Measurements from ENCODE around the gene IHH. TPM values are rescaled to one million over a fixed set of nuclear protein-coding genes. Genes with fewer than 3 reads are reported as not detected.

Gene IHH
- total RNA-seq, 1 donor from 2014 or later, result 0.18 TPM

DNA sequence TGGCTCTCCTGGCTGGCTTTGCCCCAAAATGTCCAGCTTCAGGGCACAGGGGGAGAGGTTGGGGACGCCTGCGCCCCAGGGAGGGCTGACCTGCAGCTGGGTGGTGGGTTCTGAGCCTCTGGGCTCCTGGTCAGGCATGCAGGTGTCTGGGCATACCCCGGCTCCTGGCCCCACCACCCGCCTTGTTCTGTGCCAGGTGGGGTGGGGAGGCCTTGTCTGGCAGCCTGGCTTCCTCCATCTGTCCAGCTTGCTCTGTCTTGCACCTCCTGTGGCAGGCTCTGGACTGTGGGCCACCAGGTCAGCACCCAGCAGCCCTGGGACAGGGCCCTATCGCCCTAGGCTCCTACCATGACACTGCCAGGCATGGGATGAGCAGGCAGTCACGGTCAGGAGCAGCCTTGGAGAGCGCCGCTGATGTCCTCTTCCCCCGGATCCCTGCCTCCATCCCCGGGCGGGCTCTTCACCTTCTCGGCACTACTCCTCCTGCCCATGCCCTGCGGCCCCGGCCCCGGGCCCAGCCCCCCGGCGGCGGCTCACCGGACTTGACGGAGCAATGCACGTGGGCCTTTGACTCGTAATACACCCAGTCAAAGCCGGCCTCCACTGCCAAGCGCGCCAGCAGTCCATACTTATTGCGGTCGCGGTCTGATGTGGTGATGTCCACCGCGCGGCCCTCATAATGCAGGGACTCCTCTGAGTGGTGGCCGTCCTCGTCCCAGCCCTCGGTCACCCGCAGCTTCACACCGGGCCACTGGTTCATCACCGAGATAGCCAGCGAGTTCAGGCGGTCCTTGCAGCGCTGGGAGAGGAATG, 3.6 kb downstream of the IHH start:
- peaks cover 92% of the 10 kb centered on the region for H3K27me3 Mint-ChIP-seq (ENCODE audit: low read depth)
- H3K4me1 Mint-ChIP-seq, result peaks cover 8% of the 10 kb centered on the region
- no peak overlapping the region for H3K27ac Mint-ChIP-seq
- H3K9me3 Mint-ChIP-seq, result no peaks in the 10 kb centered on the region
- no peak for DNase-seq (ENCODE audit: low spot score in 2 of 2, unreplicated experiment in 2 of 2)
- no peaks in the 10 kb centered on the region for H3K36me3 Mint-ChIP-seq
- TF ChIP-seq, protein P1, sequence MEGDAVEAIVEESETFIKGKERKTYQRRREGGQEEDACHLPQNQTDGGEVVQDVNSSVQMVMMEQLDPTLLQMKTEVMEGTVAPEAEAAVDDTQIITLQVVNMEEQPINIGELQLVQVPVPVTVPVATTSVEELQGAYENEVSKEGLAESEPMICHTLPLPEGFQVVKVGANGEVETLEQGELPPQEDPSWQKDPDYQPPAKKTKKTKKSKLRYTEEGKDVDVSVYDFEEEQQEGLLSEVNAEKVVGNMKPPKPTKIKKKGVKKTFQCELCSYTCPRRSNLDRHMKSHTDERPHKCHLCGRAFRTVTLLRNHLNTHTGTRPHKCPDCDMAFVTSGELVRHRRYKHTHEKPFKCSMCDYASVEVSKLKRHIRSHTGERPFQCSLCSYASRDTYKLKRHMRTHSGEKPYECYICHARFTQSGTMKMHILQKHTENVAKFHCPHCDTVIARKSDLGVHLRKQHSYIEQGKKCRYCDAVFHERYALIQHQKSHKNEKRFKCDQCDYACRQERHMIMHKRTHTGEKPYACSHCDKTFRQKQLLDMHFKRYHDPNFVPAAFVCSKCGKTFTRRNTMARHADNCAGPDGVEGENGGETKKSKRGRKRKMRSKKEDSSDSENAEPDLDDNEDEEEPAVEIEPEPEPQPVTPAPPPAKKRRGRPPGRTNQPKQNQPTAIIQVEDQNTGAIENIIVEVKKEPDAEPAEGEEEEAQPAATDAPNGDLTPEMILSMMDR (IDR thresholded peaks at IDR 0.05; ENCODE audit: unreplicated experiment), result no peak
- no peak overlapping the region for H3K4me3 Mint-ChIP-seq

- H3K36me3 Mint-ChIP-seq, result no peaks in the 10 kb centered on the region
- H3K4me1 Mint-ChIP-seq, result peaks cover 8% of the 10 kb centered on the region
- peaks cover 91% of the 10 kb centered on the region for H3K27me3 Mint-ChIP-seq (ENCODE audit: low read depth)
- DNase-seq (ENCODE audit: low spot score in 2 of 2, unreplicated experiment in 2 of 2), result no peak
- no peak overlapping the region for H3K27ac Mint-ChIP-seq
- no peak overlapping the region for H3K4me3 Mint-ChIP-seq
- no peaks in the 10 kb centered on the region for H3K9me3 Mint-ChIP-seq
- TF ChIP-seq, protein P1 (IDR thresholded peaks at IDR 0.05; ENCODE audit: unreplicated experiment), result no peak
Measured at GRCh38 chr2:219056176-219056895, 4.4 kb downstream of the IHH start.

DNA sequence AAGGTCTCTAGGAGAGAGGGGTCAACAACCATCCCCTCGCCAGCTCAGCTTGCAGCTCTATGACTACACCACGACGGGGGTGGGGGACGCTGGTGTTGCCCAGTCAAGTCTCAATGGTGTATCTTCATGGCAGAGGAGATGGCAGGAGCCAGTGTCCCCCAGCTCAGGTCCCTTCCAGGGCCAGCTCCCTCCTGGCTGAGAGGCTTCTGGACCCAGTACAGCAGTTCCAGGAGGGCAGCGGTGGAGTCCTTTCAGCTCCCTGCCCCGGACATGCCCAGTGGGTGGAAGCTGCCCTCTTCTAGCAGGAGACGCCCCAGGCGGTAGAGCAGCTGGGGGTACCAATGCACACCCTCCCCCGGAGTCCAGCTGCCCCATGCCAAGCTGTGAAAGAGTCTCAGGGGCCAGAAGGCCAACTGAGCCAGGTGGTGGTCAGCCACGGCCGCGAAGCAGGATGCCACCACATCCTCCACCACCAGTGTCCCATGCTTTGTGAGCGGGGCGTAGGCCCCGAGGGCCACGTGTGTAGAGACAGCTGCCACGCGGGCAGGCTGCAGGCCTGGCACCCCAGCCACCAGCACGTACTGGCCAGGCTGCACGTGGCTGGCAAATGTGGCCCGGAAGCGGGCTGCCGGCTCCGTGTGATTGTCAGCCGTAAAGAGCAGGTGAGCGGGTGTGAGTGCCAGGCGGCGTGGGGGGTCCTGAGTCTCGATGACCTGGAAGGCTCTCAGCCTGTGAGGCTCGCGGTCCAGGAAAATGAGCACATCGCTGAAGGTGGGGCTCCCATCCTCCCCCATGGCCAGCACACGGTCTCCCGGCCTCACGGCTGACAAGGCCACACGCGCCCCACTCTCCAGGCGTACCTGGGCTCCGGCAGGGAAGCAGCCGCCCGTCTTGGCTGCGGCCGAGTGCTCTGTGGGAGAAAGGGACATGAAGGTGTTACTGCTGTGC, 5.5 kb downstream of the IHH start:
- Mint-ChIP-seq H3K9me3 (no peaks in the 10 kb centered on the region), H3K27ac (no peak overlapping the region), H3K4me3 (no peak overlapping the region), H3K4me1 (peaks cover 8% of the 10 kb centered on the region), H3K27me3 (ENCODE audit: low read depth) (peaks cover 99% of the 10 kb centered on the region), H3K36me3 (no peaks in the 10 kb centered on the region)
- no peak for DNase-seq (ENCODE audit: low spot score in 2 of 2, unreplicated experiment in 2 of 2)
- TF ChIP-seq, protein P1 (IDR thresholded peaks at IDR 0.05; ENCODE audit: unreplicated experiment), result no peak

DNA sequence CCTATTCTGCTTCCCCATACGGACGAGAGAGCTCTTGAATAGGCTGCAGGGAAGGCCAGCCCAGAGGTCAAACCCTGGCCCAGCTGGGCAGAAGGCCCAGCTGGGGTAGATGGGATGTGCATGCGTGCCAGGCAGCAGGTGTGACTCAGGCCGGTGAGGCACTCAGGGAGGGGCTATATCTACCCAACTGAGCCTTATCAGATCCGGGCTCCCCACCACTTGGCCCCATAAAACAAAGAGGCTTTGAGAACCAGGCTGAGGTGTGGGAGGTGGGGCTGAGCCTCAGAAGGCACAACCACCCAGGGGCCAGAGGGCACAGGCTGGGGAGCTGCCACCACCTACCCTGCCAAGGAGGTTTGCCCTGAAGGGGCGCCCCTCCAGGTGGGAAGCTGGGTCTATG, 11.4 kb downstream of the IHH start:
- H3K4me3 Mint-ChIP-seq, result no peak overlapping the region
- H3K27ac Mint-ChIP-seq, result no peak overlapping the region
- TF ChIP-seq, protein P1 (IDR thresholded peaks at IDR 0.05; ENCODE audit: unreplicated experiment), result no peak
- H3K36me3 Mint-ChIP-seq, result no peaks in the 10 kb centered on the region
- H3K9me3 Mint-ChIP-seq, result no peaks in the 10 kb centered on the region
- no peak for DNase-seq (ENCODE audit: low spot score in 2 of 2, unreplicated experiment in 2 of 2)
- H3K4me1 Mint-ChIP-seq, result no peaks in the 10 kb centered on the region
- H3K27me3 Mint-ChIP-seq (ENCODE audit: low read depth), result peaks cover 88% of the 10 kb centered on the region

DNA sequence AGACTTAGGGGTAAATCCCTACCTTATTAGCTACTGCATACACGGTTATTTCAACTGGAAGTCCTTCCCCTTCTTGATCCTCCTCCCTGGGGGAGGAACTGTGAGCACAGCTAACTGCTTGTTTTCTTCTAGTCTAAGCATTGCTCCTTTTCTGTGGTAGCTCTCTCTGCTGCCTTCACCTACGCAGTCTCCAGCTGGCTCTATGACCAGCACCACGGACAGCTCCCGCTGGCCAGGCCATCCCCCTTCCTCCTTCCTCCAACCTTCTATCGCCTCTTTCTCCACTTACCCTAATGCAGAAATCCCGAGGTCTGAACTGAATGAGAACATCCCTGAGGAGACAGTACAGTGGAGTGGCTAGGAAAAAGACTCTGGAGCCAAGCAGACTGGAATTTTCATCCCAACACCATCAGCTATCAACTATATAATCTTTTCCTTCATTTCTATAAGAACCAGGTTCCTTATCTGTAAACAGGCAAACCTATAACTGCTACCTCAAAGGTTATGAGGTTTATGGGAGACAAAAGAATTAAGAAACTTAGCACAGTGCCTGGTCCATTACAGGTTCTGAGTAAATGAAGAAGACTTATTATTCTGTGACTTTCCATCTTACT, 14.7 kb downstream of the IHH start:
- peaks cover 89% of the 10 kb centered on the region for H3K27me3 Mint-ChIP-seq (ENCODE audit: low read depth)
- H3K4me3 Mint-ChIP-seq, result no peak overlapping the region
- H3K4me1 Mint-ChIP-seq, result peaks cover 1% of the 10 kb centered on the region
- no peaks in the 10 kb centered on the region for H3K36me3 Mint-ChIP-seq
- peak in 1 of 2 experiments; percentile 83 for DNase-seq (ENCODE audit: low spot score in 2 of 2, unreplicated experiment in 2 of 2)
- no peaks in the 10 kb centered on the region for H3K9me3 Mint-ChIP-seq
- H3K27ac Mint-ChIP-seq, result no peak overlapping the region
- TF ChIP-seq, protein P1 (IDR thresholded peaks at IDR 0.05; ENCODE audit: unreplicated experiment), result no peak
